Thymus (tissue), 11 donors: ENCODE data around the gene XPNPEP3. TPM values are rescaled to one million over a fixed set of nuclear protein-coding genes. Genes with fewer than 3 reads are reported as not detected.
"Not testable (repeated sequence)": the region's sequence is repeated elsewhere in the genome, so short reads cannot be mapped to it uniquely, and the experiment has no call there.

ENCODE experiments used
- DNase-seq, 9 donors: peaks; one replicate each; pipeline ENCODE4 v3.0.0-alpha.2; 2013; ENCODE audit warnings: low spot score in 9 of 9, low read depth in 6 of 9, missing footprints in 1 of 9
- H3K27ac ChIP-seq, 2 donors: one replicate each; pipeline ENCODE4 v1.5.1; 2013; ENCODE audit warnings: control low read depth in 1 of 2, low read depth in 1 of 2, low read length in 1 of 2, mild to moderate bottlenecking in 1 of 2, moderate library complexity in 1 of 2
- H3K27me3 ChIP-seq, 2 donors: one replicate each; pipeline ENCODE4 v1.5.1; 2013; ENCODE audit warnings: low read length in 1 of 2; ENCODE audit not compliant: control insufficient read depth in 2 of 2, insufficient read depth in 1 of 2
- H3K36me3 ChIP-seq, 2 donors: one replicate each; pipeline ENCODE4 v1.5.1; 2013; ENCODE audit warnings: low read length in 1 of 2, mild to moderate bottlenecking in 1 of 2, moderate library complexity in 1 of 2; ENCODE audit not compliant: control insufficient read depth in 2 of 2, insufficient read depth in 2 of 2
- H3K4me1 ChIP-seq, 2 donors: one replicate each; pipeline ENCODE4 v1.5.1; 2013; ENCODE audit warnings: low read length in 2 of 2; ENCODE audit not compliant: control insufficient read depth in 2 of 2, insufficient read depth in 2 of 2
- H3K4me3 ChIP-seq, 2 donors: one replicate each; pipeline ENCODE4 v1.5.1; 2013; ENCODE audit warnings: low read length in 2 of 2, control low read depth in 1 of 2, mild to moderate bottlenecking in 1 of 2
- H3K9me3 ChIP-seq, 2 donors: one replicate each; pipeline ENCODE4 v1.5.1; 2013; ENCODE audit warnings: low read length in 1 of 2, mild to moderate bottlenecking in 1 of 2; ENCODE audit not compliant: control insufficient read depth in 2 of 2, insufficient read depth in 1 of 2
- WGBS: extraction: QIAGEN DNeasy Blood & Tissue Kit; methylation state at CpG from one replicate; pipeline ENCODE4 v1.1.7; 2013; 5-methylcytosine and 5-hydroxymethylcytosine counted together
- polyA plus RNA-seq: library from polyadenylated mRNA; stranded (reverse); fragments of 200-250 nt; gene quantifications from one replicate; pipeline ENCODE4 v1.2.3, GENCODE V29; 2013
- total RNA-seq: library from RNA; stranded (reverse); fragments of 120-200 nt; gene quantifications from one replicate; pipeline ENCODE4 v1.2.4, GENCODE V29; 2013
- donor health status: healthy.

XPNPEP3 gene
- total and polyA plus RNA-seq, 2 donors: 6.1 to 7.1 TPM

DNA sequence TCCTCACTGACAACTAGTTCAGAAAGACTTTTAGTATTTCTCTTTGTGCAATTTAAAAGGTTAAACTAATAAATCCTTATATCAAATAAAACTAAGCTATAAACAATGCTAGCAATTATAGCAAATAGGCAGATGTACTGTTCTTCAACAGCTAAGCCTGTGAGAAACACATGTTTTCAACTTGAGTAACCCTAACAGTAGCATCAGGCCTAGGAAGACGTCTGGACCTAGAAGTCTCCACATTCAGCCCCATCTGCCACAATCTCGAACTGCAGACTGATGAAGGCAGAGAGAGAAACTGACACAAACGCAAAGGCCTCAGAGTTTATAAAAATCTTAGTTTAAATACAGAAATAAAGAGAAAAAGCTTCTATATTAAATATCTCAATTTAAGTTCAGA lies 3.0 kb upstream of the XPNPEP3 start:
- WGBS: 83% methylated on average over 3 of the region's 3 CpGs
- peaks cover 13 to 16% of the 10 kb centered on the region in 2 donors for H3K4me1 ChIP-seq
- H3K4me3 ChIP-seq: no peak overlapping the region
- peaks cover 0 to 26% of the 10 kb centered on the region in 2 donors for H3K36me3 ChIP-seq
- H3K9me3 ChIP-seq: no peaks in the 10 kb centered on the region
- no peak overlapping the region for H3K27ac ChIP-seq
- DNase-seq: no peak
- H3K27me3 ChIP-seq: no peaks in the 10 kb centered on the region

DNA sequence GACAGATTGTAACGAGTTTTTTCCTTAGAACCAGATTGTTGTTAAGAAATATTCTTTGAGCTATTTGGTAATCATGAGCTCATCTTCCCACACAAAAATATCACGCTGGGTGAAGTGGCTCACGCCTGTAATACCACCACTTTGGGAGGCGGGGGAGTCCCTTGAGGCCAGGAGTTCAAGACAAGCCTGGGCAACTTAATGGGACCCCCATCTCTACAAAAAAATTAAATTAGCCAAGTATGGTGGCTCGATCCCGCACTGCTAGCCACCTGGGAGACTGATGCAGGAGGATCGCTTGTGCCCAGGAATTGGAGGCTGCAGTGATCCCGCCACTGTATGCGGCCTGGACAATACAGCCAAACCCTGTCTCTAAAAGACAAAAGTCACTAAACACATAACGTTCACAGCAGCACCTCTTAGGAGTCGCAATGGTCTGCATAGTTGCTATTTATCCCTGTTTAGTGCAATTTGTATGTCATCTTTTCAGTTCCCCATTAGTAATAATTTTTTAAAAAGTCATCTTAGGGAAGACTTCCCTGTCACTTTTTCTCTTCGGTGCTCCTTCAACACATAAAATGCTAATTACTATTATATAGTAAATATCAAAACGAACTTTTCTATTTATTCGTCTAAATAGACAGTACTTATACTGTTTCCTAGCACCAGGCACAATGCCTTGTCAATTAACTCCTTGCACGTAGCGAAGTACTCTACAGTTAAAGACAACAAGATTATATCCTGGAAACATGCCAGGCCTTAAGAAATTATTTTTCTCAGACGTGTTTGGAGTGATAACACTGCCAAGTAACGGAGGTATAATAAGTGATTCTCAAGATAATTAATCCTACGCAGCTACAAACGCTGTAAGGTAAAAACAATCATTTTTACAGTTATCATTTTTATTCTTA lies 1.6 kb upstream of the XPNPEP3 start:
- 49% methylated on average over 20 of the region's 20 CpGs for WGBS
- Histone ChIP-seq H3K4me1 (peaks cover 13 to 16% of the 10 kb centered on the region in 2 donors), H3K27me3 (no peaks in the 10 kb centered on the region), H3K9me3 (no peaks in the 10 kb centered on the region), H3K27ac (peak overlapping the region in 1 of 2 donors; percentile 100), H3K4me3 (peak overlapping the region; percentile 81 to 91), H3K36me3 (peaks cover 0 to 20% of the 10 kb centered on the region in 2 donors)
- peak in 2 of 9 donors; percentile 3 to 23 for DNase-seq

DNA sequence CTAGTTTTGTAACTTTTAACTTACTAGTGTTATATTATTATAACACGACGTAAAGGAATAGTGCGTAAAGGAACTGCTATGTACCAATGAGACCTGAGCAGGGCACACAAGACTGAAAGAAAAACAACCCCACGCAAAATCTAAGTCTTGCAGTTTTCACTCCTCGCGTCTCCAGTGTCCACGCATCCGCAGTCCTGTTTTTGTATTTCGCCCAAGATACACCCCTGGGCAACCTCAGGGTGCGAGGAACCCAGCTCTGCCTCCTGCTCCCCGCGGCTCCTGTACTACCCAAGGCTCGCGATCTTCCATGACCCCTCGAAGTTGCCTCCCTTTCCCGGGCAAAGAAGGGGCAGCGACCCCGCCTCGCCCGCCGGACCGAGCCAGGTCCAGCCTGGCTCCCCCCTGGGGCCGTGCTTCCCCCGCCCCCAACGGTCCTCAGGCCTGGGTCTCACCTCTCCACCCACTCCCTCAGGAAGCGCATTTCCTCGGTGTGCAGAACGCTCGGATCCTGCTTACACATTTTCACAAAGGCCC lies 902 bp upstream of the XPNPEP3 start:
- peak overlapping the region; percentile 81 to 91 for H3K4me3 ChIP-seq
- peaks cover 13 to 16% of the 10 kb centered on the region in 2 donors for H3K4me1 ChIP-seq
- peak overlapping the region; percentile 93 to 100 for H3K27ac ChIP-seq
- H3K36me3 ChIP-seq: peaks cover 0 to 26% of the 10 kb centered on the region in 2 donors
- WGBS: under 1% methylated on average over 29 of the region's 29 CpGs
- H3K27me3 ChIP-seq: no peaks in the 10 kb centered on the region
- DNase-seq: peak in 8 of 9 donors; percentile 9 to 54 (median 34)
- H3K9me3 ChIP-seq: no peaks in the 10 kb centered on the region

DNA sequence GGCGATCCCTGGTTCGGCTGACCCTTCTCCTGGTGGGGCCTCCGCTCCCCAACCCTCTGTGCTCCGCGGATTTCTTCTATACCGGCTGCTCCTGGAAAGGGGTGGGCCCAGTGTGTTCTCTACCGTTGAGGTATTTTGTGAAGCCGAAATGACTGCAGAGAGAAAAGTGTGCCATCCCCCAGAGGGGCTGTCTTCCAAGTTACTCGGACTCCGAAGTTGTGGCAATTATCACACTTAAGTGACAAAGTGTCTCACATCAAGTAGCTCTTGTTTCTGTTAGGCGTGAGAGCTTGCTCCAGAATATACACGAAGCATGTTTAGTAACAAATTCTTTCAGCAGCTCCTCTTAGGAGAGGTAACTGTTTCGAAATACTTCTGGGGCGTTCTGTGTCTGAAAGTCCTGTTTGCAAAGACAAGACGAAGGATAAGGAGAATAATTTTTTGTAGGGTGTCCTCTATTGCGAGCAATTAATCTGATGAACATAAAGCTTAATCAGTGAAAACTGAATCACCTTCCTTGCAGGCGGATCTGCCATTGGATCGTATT lies 434 bp downstream of the XPNPEP3 start:
- 11% methylated on average over 18 of the region's 18 CpGs for WGBS
- Histone ChIP-seq H3K27me3 (no peaks in the 10 kb centered on the region), H3K9me3 (no peaks in the 10 kb centered on the region), H3K36me3 (peaks cover 5 to 30% of the 10 kb centered on the region in 2 donors), H3K27ac (peak overlapping the region; percentile 93 to 100), H3K4me1 (peaks cover 13 to 16% of the 10 kb centered on the region in 2 donors), H3K4me3 (peak overlapping the region; percentile 81 to 91)
- DNase-seq: peak in 1 of 9 donors; percentile 8

DNA sequence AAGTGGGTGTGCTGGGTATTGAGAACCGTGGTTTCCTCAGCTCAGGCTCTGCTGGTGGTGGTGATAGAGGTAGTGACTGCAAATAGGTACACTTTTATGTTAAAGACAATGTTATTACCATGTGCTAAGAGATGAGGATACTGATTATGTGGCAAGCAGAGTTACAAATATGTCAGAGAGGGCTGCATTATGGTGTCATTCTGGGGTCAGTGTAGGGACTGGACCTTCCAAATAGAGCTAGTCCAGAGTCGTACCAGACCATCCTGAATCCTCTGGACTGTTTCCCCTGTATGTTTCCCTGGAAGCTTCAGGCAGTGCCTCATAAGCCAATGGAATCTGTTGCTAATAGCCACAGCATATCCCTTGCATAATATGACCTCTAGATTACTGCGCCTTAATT lies 5.1 kb downstream of the XPNPEP3 start, which contains the start of gene DNAJB7:
DNAJB7 (minus strand) TSS at position 101 of the 400 bp plus-strand sequence. CDS start 119 bp downstream, outside the sequence.
- Histone ChIP-seq H3K4me3 (no peak within 1 kb of the TSS), H3K27me3 (no peaks in the 10 kb centered on the region), H3K36me3 (peaks cover 5 to 26% of the 10 kb centered on the region in 2 donors), H3K4me1 (peaks cover 9 to 14% of the 10 kb centered on the region in 2 donors), H3K27ac (no peak within 1 kb of the TSS), H3K9me3 (no peaks in the 10 kb centered on the region)
- no peak for DNase-seq
- WGBS: 98% methylated on average over 3 of the region's 3 CpGs

DNA sequence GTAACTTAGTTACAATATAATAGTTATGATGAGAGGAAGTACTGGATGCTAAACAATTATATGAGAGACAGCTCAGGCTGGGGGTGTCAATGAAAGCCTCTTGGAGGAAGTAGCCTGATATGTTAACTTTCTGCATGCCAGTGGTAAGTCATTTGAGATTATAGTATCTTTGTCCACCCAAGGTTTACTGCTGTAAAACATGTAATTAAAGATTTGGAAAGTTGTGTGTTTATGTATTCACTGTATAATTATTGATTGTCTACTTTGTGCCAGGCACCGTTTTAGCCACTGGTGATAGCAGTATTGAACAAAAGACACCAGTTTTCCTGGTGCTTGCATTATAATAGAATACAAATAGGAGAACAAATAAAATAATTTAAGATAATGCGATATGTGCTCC lies 5.6 kb downstream of the XPNPEP3 start:
- DNase-seq: no peak
- Histone ChIP-seq H3K36me3 (peaks cover 5 to 26% of the 10 kb centered on the region in 2 donors), H3K4me1 (peaks cover 7 to 15% of the 10 kb centered on the region in 2 donors), H3K27ac (no peak overlapping the region), H3K27me3 (no peaks in the 10 kb centered on the region), H3K9me3 (no peaks in the 10 kb centered on the region), H3K4me3 (no peak overlapping the region)
- WGBS: 98% methylated on average over 2 of the region's 2 CpGs

DNA sequence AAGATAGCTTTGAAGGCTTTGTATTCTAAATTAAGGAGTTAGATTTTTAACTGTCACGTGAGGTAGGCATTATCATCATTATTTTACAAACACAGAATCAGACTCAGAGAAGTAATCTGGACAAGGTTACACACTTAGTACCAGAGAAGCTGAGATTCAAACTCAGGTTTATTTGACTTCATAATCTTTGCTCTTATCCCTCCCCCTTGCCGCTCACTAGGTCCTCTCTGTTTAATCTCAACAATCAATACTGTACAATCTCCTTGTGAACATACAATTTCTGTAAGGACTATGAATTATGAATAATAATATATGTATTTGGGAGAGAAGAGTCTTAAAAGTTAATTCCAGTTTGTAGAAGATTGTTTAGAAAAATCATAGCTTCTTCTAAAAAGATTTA lies 10.2 kb downstream of the XPNPEP3 start:
- Histone ChIP-seq H3K27ac (no peak overlapping the region), H3K9me3 (no peaks in the 10 kb centered on the region), H3K4me1 (peaks cover 0 to 7% of the 10 kb centered on the region in 2 donors), H3K27me3 (no peaks in the 10 kb centered on the region), H3K36me3 (peaks cover 1 to 26% of the 10 kb centered on the region in 2 donors), H3K4me3 (no peak overlapping the region)
- DNase-seq: no peak
- WGBS: 55% methylated on average over 2 of the region's 2 CpGs

DNA sequence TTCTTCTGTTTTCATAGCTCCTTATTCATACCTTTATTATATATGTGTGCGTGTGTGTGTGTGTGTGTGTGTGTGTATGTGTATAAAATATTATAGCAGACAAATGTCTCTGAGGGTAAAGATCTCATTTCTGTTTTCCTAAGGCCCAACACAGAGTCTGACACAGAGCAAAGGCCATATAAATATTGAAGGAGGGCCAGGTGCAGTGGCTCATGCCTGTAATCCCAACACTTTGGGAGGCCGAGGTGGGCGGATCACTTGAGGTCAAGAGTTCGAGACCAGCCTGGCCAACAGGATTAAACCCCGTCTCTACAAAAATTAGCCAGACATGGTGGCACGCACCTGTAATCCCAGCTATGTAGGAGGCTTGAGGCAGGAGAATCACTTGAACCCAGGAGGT lies 11.4 kb downstream of the XPNPEP3 start:
- not testable (repeated sequence) for H3K27me3 ChIP-seq, DNase-seq, H3K9me3 ChIP-seq, H3K27ac ChIP-seq, H3K4me3 ChIP-seq, H3K4me1 ChIP-seq
- WGBS: 97% methylated on average over 6 of the region's 6 CpGs
- peaks cover 0 to 23% of the 10 kb centered on the region in 2 donors for H3K36me3 ChIP-seq

DNA sequence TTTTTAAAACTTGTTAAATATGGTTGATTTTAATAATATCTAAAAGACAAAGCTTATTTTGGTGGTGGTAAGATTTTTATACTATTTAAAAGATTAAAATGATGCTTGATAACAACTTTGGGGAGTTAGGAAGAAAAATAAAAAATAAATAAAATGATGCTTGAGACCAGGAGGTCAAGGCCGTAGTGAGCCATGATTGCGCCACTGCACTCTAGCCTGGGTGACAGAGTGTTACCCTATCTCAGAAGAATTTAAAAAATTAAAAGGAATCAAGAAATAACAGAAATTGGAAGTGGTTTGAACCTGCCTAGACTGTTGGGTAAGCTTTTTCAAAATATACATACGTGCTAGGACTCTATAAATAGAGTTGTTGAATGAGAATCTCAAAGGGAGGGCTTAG lies 17.1 kb downstream of the XPNPEP3 start:
- H3K27me3 ChIP-seq: no peaks in the 10 kb centered on the region
- 97% methylated on average over 3 of the region's 3 CpGs for WGBS

More for the DNA sequence above, 17.1 kb downstream of the XPNPEP3 start:
- Histone ChIP-seq H3K36me3 (peaks cover 5 to 21% of the 10 kb centered on the region in 2 donors), H3K4me3 (no peak overlapping the region), H3K4me1 (no peaks in the 10 kb centered on the region), H3K9me3 (no peaks in the 10 kb centered on the region), H3K27ac (no peak overlapping the region)
- DNase-seq: no peak
